Neural cell (in vitro differentiated cells): ENCODE data around the gene GFRA1. TPM values are rescaled to one million over a fixed set of nuclear protein-coding genes. Genes with fewer than 3 reads are reported as not detected.

Experiments
- H2AFZ ChIP-seq: fragments of 200-600, 300-800 bp; sonication (generic), shearing (Covaris generic); 2 replicates; pipeline ENCODE4 v1.6.0; 2014; ENCODE audit warnings: low read depth, mild to moderate bottlenecking, antibody characterized with exemption, low read length, moderate library complexity
- H3F3A ChIP-seq: fragments of 200-600 bp; shearing (Covaris generic); 2 replicates; pipeline ENCODE4 v1.6.1; 2016; ENCODE audit warnings: mild to moderate bottlenecking, moderate library complexity, mixed read lengths, antibody characterized with exemption, low read length; ENCODE audit not compliant: insufficient read depth, poor library complexity, severe bottlenecking
- H3K27ac ChIP-seq: fragments of 200-600, 300-800 bp; sonication (generic), shearing (Covaris generic); 2 replicates; pipeline ENCODE4 v1.5.1; 2014; ENCODE audit warnings: mild to moderate bottlenecking, low read length, moderate library complexity
- H3K27me3 ChIP-seq: fragments of 300-800, 200-600 bp; sonication (generic), shearing (Covaris generic); 2 replicates; pipeline ENCODE4 v1.6.0; 2014; ENCODE audit warnings: mild to moderate bottlenecking, low read depth, low read length, moderate library complexity; ENCODE audit not compliant: insufficient read depth
- H3K36me3 ChIP-seq: fragments of 300-800, 200-600 bp; sonication (generic), shearing (Covaris generic); 2 replicates; pipeline ENCODE4 v1.5.1; 2014; ENCODE audit warnings: mild to moderate bottlenecking, antibody characterized with exemption, low read length, moderate library complexity; ENCODE audit not compliant: insufficient read depth
- H3K4me2 ChIP-seq: fragments of 300-800, 200-600 bp; sonication (generic), shearing (Covaris generic); 2 replicates; pipeline ENCODE4 v1.6.0; 2014; ENCODE audit warnings: mild to moderate bottlenecking, low read length
- H3K4me3 ChIP-seq: fragments of 300-800, 200-600 bp; sonication (generic), shearing (Covaris generic); 2 replicates; pipeline ENCODE4 v1.5.1; 2014; ENCODE audit warnings: mild to moderate bottlenecking, low read length, moderate library complexity
- H3K79me2 ChIP-seq: fragments of 200-600 bp; shearing (Covaris generic); replicated peaks from 2 replicates; pipeline ENCODE4 v1.6.0; 2014; ENCODE audit warnings: mild to moderate bottlenecking, low read length, moderate library complexity; ENCODE audit not compliant: insufficient read depth
- H3K9ac ChIP-seq: fragments of 300-800, 200-600 bp; sonication (generic), shearing (Covaris generic); 2 replicates; pipeline ENCODE4 v1.6.1; 2016; ENCODE audit warnings: mild to moderate bottlenecking, low read length, mixed read lengths
- H3K9me2 ChIP-seq: fragments of 200-600 bp; shearing (Covaris generic); 2 replicates; pipeline ENCODE4 v1.6.1; 2016; ENCODE audit warnings: mild to moderate bottlenecking, low read length, mixed read lengths; ENCODE audit not compliant: insufficient read depth
- H3K9me3 ChIP-seq: fragments of 200-600, 300-800 bp; sonication (generic), shearing (Covaris generic); 2 replicates; pipeline ENCODE4 v1.6.1; 2016; ENCODE audit warnings: mild to moderate bottlenecking, mixed run types, low read length, moderate library complexity, mixed read lengths
- H4K20me1 ChIP-seq: fragments of 200-600 bp; shearing (Covaris generic); 2 replicates; pipeline ENCODE4 v1.6.1; 2016; ENCODE audit warnings: mild to moderate bottlenecking, mixed run types; ENCODE audit not compliant: insufficient read depth
- CTCF ChIP-seq: fragments of 450-650 bp; IDR thresholded peaks from 2 replicates; pipeline ENCODE4 v1.5.1; 2014; ENCODE audit warnings: antibody characterized with exemption, mild to moderate bottlenecking, moderate library complexity; ENCODE audit not compliant: poor library complexity, severe bottlenecking
- EP300 ChIP-seq: fragments of 450-650 bp; conservative IDR thresholded peaks from 2 replicates; pipeline ENCODE4 v1.6.1; 2014; ENCODE audit warnings: antibody characterized with exemption, mild to moderate bottlenecking, moderate library complexity; ENCODE audit not compliant: poor library complexity, severe bottlenecking
- EZH2 ChIP-seq: fragments of 200-600, 300-800 bp; shearing (Covaris generic), sonication (generic); IDR thresholded peaks from 2 replicates; pipeline ENCODE4 v1.6.1; 2014; ENCODE audit warnings: antibody characterized with exemption, low read length, borderline replicate concordance, mild to moderate bottlenecking; ENCODE audit not compliant: insufficient read depth, poor library complexity, severe bottlenecking
- MXI1 ChIP-seq: fragments of 450-650 bp; conservative IDR thresholded peaks from 2 replicates; pipeline ENCODE4 v1.6.1; 2014; ENCODE audit warnings: antibody characterized with exemption, mild to moderate bottlenecking; ENCODE audit not compliant: poor library complexity, severe bottlenecking
- POLR2AphosphoS5 ChIP-seq: IDR thresholded peaks from 2 replicates; pipeline ENCODE4 v1.6.1; 2012
- RAD21 ChIP-seq: fragments of 450-650 bp; conservative IDR thresholded peaks from 2 replicates; pipeline ENCODE4 v1.6.1; 2014; ENCODE audit warnings: antibody characterized with exemption, mild to moderate bottlenecking, moderate library complexity
- REST ChIP-seq: IDR thresholded peaks from 2 replicates; pipeline ENCODE4 v1.6.1; 2012; ENCODE audit warnings: borderline replicate concordance
- SMC3 ChIP-seq: fragments of 450-650 bp; conservative IDR thresholded peaks from 2 replicates; pipeline ENCODE4 v1.6.1; 2014; ENCODE audit warnings: antibody characterized with exemption, mild to moderate bottlenecking, moderate library complexity; ENCODE audit not compliant: poor library complexity
- TAF1 ChIP-seq: IDR thresholded peaks from 2 replicates; pipeline ENCODE4 v1.6.1; 2012; ENCODE audit warnings: low read depth
- polyA plus RNA-seq: library from polyadenylated mRNA; depleted of rRNA; stranded (reverse); fragments of >200 nt; gene quantifications from 2 replicates; pipeline ENCODE4 v1.2.3, GENCODE V29; 2014

The GFRA1 gene
- polyA plus RNA-seq, 1 donor from 2014 or later: 2.3 TPM

- Histone ChIP-seq H3K9me3 (no peaks in the 10 kb centered on the region), H3K4me2 (no peak overlapping the region), H3K9me2 (no peaks in the 10 kb centered on the region), H3F3A (no peaks in the 10 kb centered on the region), H3K36me3 (no peaks in the 10 kb centered on the region), H4K20me1 (no peaks in the 10 kb centered on the region), H3K27ac (no peak overlapping the region), H3K27me3 (no peaks in the 10 kb centered on the region), H3K79me2 (no peaks in the 10 kb centered on the region), H3K9ac (no peak overlapping the region), H3K4me3 (no peak overlapping the region), H2AFZ (no peak overlapping the region)
- TF ChIP-seq SMC3 (no peak), CTCF (no peak), EP300 (no peak), REST (no peak), MXI1 (no peak), EZH2 (no peak), POLR2AphosphoS5 (no peak), TAF1 (no peak), RAD21 (no peak)
Measured at GRCh38 chr10:116026315-116026714, 246.7 kb downstream of the GFRA1 start.

GRCh38 chr10:116024271-116024878, 248.6 kb downstream of the GFRA1 start:
- Histone ChIP-seq H3K4me3 (no peak overlapping the region), H3K27me3 (no peaks in the 10 kb centered on the region), H2AFZ (no peak overlapping the region), H3K9me3 (no peaks in the 10 kb centered on the region), H3K4me2 (no peak overlapping the region), H3K27ac (no peak overlapping the region), H3K9me2 (no peaks in the 10 kb centered on the region), H3F3A (no peaks in the 10 kb centered on the region), H3K9ac (no peak overlapping the region), H3K36me3 (no peaks in the 10 kb centered on the region), H4K20me1 (no peaks in the 10 kb centered on the region), H3K79me2 (no peaks in the 10 kb centered on the region)
- no peak for TF ChIP-seq SMC3
- no peak for TF ChIP-seq TAF1
- no peak for TF ChIP-seq MXI1
- TF ChIP-seq POLR2AphosphoS5: no peak
- TF ChIP-seq REST: no peak
- TF ChIP-seq EP300: no peak
- TF ChIP-seq CTCF: no peak
